HEK293 (cell line): Measurements from ENCODE around the gene SLC35F5.

Experiments
- CTCF ChIA-PET: fragments of 350-600 bp; formaldehyde crosslinking; extraction: SDS; loops from one replicate; lab custom pipeline; 2021; ENCODE audit warnings: antibody characterized with exemption; lab: Yijun Ruan, JAX
- POLR2A ChIA-PET: fragments of 300-600 bp; formaldehyde crosslinking; extraction: SDS; loops from one replicate; lab custom pipeline; 2020; ENCODE audit warnings: antibody characterized with exemption, inconsistent platforms; lab: Yijun Ruan, JAX
- H3K27ac ChIP-seq: fragments of 200-500 bp; sonication (Bioruptor generic); 2 replicates; pipeline ENCODE4 v1.5.1; 2014; ENCODE audit warnings: low read depth, low read length, control low read depth, inconsistent platforms; ENCODE audit errors: extremely low read depth
- H3K36me3 ChIP-seq, 2 experiments: fragments of 200-500 bp in 1 of 2; sonication (Bioruptor generic) in 1 of 2; 1 replicate in 1 of 2; 2 replicates in 1 of 2; pipeline ENCODE4 v1.5.1; 2014 to 2017; ENCODE audit warnings: inconsistent platforms in 2 of 2, low read length in 2 of 2; ENCODE audit not compliant: control insufficient read depth in 2 of 2, insufficient read depth in 1 of 2
- H3K4me1 ChIP-seq: fragments of 200-500 bp; sonication (Bioruptor generic); 2 replicates; pipeline ENCODE4 v1.5.1; 2014; ENCODE audit warnings: mild to moderate bottlenecking, low read length, inconsistent platforms; ENCODE audit not compliant: control insufficient read depth, insufficient read depth
- H3K4me3 ChIP-seq: 2 replicates; pipeline ENCODE4 v1.5.1; 2011; ENCODE audit warnings: low read depth, mild to moderate bottlenecking, control low read depth, low read length, moderate library complexity
- H3K9me3 ChIP-seq: fragments of 200-500 bp; sonication (Bioruptor generic); 2 replicates; pipeline ENCODE4 v1.5.1; 2014; ENCODE audit warnings: low read depth, low read length, inconsistent platforms; ENCODE audit not compliant: control insufficient read depth, insufficient read depth
- GLIS1 ChIP-seq: fragments of 450-650 bp; formaldehyde crosslinking; IDR thresholded peaks from 2 replicates; pipeline ENCODE4 v1.5.1; 2016; ENCODE audit warnings: missing biosample characterization, missing genetic modification characterization
- INSM2 ChIP-seq: fragments of 450-650 bp; formaldehyde crosslinking; IDR thresholded peaks from 2 replicates; pipeline ENCODE4 v1.5.1; 2016; ENCODE audit warnings: missing biosample characterization, missing genetic modification characterization
- KLF16 ChIP-seq: fragments of 450-650 bp; formaldehyde crosslinking; IDR thresholded peaks from 2 replicates; pipeline ENCODE4 v1.5.1; 2017; ENCODE audit warnings: missing biosample characterization, missing genetic modification characterization
- OSR2 ChIP-seq: fragments of 450-650 bp; formaldehyde crosslinking; IDR thresholded peaks from 2 replicates; pipeline ENCODE4 v1.5.1; 2016; ENCODE audit warnings: missing biosample characterization, missing genetic modification characterization
- REPIN1 ChIP-seq: fragments of 450-650 bp; formaldehyde crosslinking; IDR thresholded peaks from 2 replicates; pipeline ENCODE4 v1.5.1; 2017; ENCODE audit warnings: missing biosample characterization, missing genetic modification characterization, low read depth
- ZBTB1 ChIP-seq: fragments of 450-650 bp; formaldehyde crosslinking; IDR thresholded peaks from 2 replicates; pipeline ENCODE4 v1.5.1; 2016; ENCODE audit warnings: missing biosample characterization, missing genetic modification characterization
- ZBTB11 ChIP-seq: fragments of 450-650 bp; formaldehyde crosslinking; conservative IDR thresholded peaks from 2 replicates; pipeline ENCODE4 v1.5.1; 2016; ENCODE audit warnings: low read depth, missing biosample characterization, missing genetic modification characterization
- ZBTB26 ChIP-seq: fragments of 450-650 bp; formaldehyde crosslinking; optimal IDR thresholded peaks from 2 replicates; pipeline ENCODE3; 2016; ENCODE audit warnings: missing biosample characterization, mild to moderate bottlenecking, missing genetic modification characterization
- ZFP37 ChIP-seq: fragments of 450-650 bp; formaldehyde crosslinking; IDR thresholded peaks from 2 replicates; pipeline ENCODE4 v1.5.1; 2016; ENCODE audit warnings: missing biosample characterization, missing genetic modification characterization
- ZNF10 ChIP-seq: fragments of 450-650 bp; formaldehyde crosslinking; IDR thresholded peaks from 2 replicates; pipeline ENCODE4 v1.5.1; 2017; ENCODE audit warnings: missing biosample characterization, missing genetic modification characterization
- ZNF140 ChIP-seq: fragments of 450-650 bp; formaldehyde crosslinking; IDR thresholded peaks from 2 replicates; pipeline ENCODE4 v1.5.1; 2016; ENCODE audit warnings: missing biosample characterization, missing genetic modification characterization
- ZNF155 ChIP-seq: fragments of 450-650 bp; formaldehyde crosslinking; IDR thresholded peaks from 2 replicates; pipeline ENCODE4 v1.5.1; 2016; ENCODE audit warnings: missing biosample characterization, missing genetic modification characterization
- ZNF24 ChIP-seq: fragments of 450-650 bp; formaldehyde crosslinking; IDR thresholded peaks from 2 replicates; pipeline ENCODE4 v1.5.1; 2016; ENCODE audit warnings: missing biosample characterization, missing genetic modification characterization
- ZNF26 ChIP-seq: fragments of 450-650 bp; formaldehyde crosslinking; IDR thresholded peaks from 2 replicates; pipeline ENCODE4 v1.5.1; 2016; ENCODE audit warnings: missing biosample characterization, missing genetic modification characterization
- ZNF350 ChIP-seq: fragments of 450-650 bp; formaldehyde crosslinking; IDR thresholded peaks from 2 replicates; pipeline ENCODE4 v1.5.0; 2017; ENCODE audit warnings: missing biosample characterization, mild to moderate bottlenecking, missing genetic modification characterization
- ZNF433 ChIP-seq: fragments of 450-650 bp; formaldehyde crosslinking; IDR thresholded peaks from 2 replicates; pipeline ENCODE4 v1.5.1; 2016; ENCODE audit warnings: missing biosample characterization, missing genetic modification characterization, low read depth
- ZNF488 ChIP-seq: fragments of 450-650 bp; formaldehyde crosslinking; IDR thresholded peaks from 2 replicates; pipeline ENCODE4 v1.5.1; 2016; ENCODE audit warnings: missing biosample characterization, missing genetic modification characterization
- ZNF513 ChIP-seq: fragments of 450-650 bp; IDR thresholded peaks from 2 replicates; pipeline ENCODE4 v1.5.1; 2018; ENCODE audit warnings: missing biosample characterization, missing genetic modification characterization
- ZNF544 ChIP-seq: fragments of 450-650 bp; formaldehyde crosslinking; IDR thresholded peaks from 2 replicates; pipeline ENCODE4 v1.5.0; 2017; ENCODE audit warnings: missing biosample characterization, missing genetic modification characterization
- ZNF548 ChIP-seq: fragments of 450-650 bp; formaldehyde crosslinking; IDR thresholded peaks from 2 replicates; pipeline ENCODE4 v1.5.1; 2016; ENCODE audit warnings: missing biosample characterization, missing genetic modification characterization
- ZNF658 ChIP-seq: fragments of 450-650 bp; formaldehyde crosslinking; IDR thresholded peaks from 2 replicates; pipeline ENCODE4; 2016; ENCODE audit warnings: missing biosample characterization, missing genetic modification characterization
- ZNF692 ChIP-seq: fragments of 450-650 bp; formaldehyde crosslinking; IDR thresholded peaks from 2 replicates; pipeline ENCODE4 v1.5.1; 2016; ENCODE audit warnings: missing biosample characterization, missing genetic modification characterization
- ZNF777 ChIP-seq: fragments of 450-650 bp; formaldehyde crosslinking; IDR thresholded peaks from 2 replicates; pipeline ENCODE4 v1.5.1; 2017; ENCODE audit warnings: missing biosample characterization, missing genetic modification characterization, borderline replicate concordance
- ZNF785 ChIP-seq: fragments of 450-650 bp; formaldehyde crosslinking; IDR thresholded peaks from 2 replicates; pipeline ENCODE4 v1.5.1; 2016; ENCODE audit warnings: missing biosample characterization, missing genetic modification characterization
- ZSCAN16 ChIP-seq: fragments of 450-650 bp; formaldehyde crosslinking; IDR thresholded peaks from 2 replicates; pipeline ENCODE4 v1.5.1; 2016; ENCODE audit warnings: missing biosample characterization, missing genetic modification characterization

SLC35F5 gene

GRCh38 chr2:113780472-113780871 is 24.0 kb upstream of the SLC35F5 start (continued):
- TF ChIP-seq INSM2 (tag by site-specific recombination), result no peak
- TF ChIP-seq, all 188 proteins: peak for 0

GRCh38 chr2:113777371-113777770 is 20.9 kb upstream of the SLC35F5 start:
- ChIA-PET CTCF (no interaction called here), POLR2A (no interaction called here)
- Histone ChIP-seq H3K4me3 (no peak overlapping the region), H3K36me3 (no peaks in the 10 kb centered on the region), H3K4me1 (no peaks in the 10 kb centered on the region), H3K27ac (no peak overlapping the region), H3K9me3 (no peaks in the 10 kb centered on the region)
- TF ChIP-seq ZNF24 (tag by site-specific recombination), result no peak
- TF ChIP-seq ZBTB11, result no peak
- TF ChIP-seq ZNF488 (tag by site-specific recombination), result no peak
- TF ChIP-seq ZNF10 (tag by site-specific recombination), result no peak
- TF ChIP-seq OSR2 (tag by site-specific recombination), result no peak
- no peak for TF ChIP-seq ZNF433
- no peak for TF ChIP-seq ZNF140
- no peak for TF ChIP-seq ZNF777
- TF ChIP-seq REPIN1 (tag by site-specific recombination), result no peak
- TF ChIP-seq ZNF544 (tag by site-specific recombination), result no peak
- TF ChIP-seq ZBTB1, result no peak
- no peak for TF ChIP-seq ZBTB26 (tag by site-specific recombination)
- TF ChIP-seq ZNF658 (tag by site-specific recombination), result no peak
- TF ChIP-seq ZNF548 (tag by site-specific recombination), result no peak
- TF ChIP-seq ZSCAN16 (tag by site-specific recombination), result no peak
- TF ChIP-seq ZNF155 (tag by site-specific recombination), result no peak
- TF ChIP-seq ZNF350 (tag by site-specific recombination), result no peak
- no peak for TF ChIP-seq ZFP37 (tag by site-specific recombination)
- no peak for TF ChIP-seq KLF16

GRCh38 chr2:113776949-113777348 is 20.5 kb upstream of the SLC35F5 start:
- no peaks in the 10 kb centered on the region for H3K36me3 ChIP-seq
- H3K4me1 ChIP-seq, result no peaks in the 10 kb centered on the region
- H3K27ac ChIP-seq, result no peak overlapping the region
- ChIA-PET CTCF (no interaction called here), POLR2A (no interaction called here)
- H3K4me3 ChIP-seq, result no peak overlapping the region
- H3K9me3 ChIP-seq, result no peaks in the 10 kb centered on the region
- TF ChIP-seq ZNF24 (tag by site-specific recombination) (no peak), ZNF785 (tag by site-specific recombination) (no peak), ZNF513 (tag by site-specific recombination) (no peak), GLIS1 (tag by site-specific recombination) (no peak), ZNF692 (tag by site-specific recombination) (no peak), ZNF26 (tag by site-specific recombination) (no peak), KLF16 (no peak)
